ENCODE data around the gene PI4K2A.
A peak's percentile ranks its signal among the peaks of the same experiment; 100 is the strongest.
"Not testable (repeated sequence)": the region's sequence is repeated elsewhere in the genome, so short reads cannot be mapped to it uniquely, and the experiment has no call there.

The PI4K2A gene

DNA sequence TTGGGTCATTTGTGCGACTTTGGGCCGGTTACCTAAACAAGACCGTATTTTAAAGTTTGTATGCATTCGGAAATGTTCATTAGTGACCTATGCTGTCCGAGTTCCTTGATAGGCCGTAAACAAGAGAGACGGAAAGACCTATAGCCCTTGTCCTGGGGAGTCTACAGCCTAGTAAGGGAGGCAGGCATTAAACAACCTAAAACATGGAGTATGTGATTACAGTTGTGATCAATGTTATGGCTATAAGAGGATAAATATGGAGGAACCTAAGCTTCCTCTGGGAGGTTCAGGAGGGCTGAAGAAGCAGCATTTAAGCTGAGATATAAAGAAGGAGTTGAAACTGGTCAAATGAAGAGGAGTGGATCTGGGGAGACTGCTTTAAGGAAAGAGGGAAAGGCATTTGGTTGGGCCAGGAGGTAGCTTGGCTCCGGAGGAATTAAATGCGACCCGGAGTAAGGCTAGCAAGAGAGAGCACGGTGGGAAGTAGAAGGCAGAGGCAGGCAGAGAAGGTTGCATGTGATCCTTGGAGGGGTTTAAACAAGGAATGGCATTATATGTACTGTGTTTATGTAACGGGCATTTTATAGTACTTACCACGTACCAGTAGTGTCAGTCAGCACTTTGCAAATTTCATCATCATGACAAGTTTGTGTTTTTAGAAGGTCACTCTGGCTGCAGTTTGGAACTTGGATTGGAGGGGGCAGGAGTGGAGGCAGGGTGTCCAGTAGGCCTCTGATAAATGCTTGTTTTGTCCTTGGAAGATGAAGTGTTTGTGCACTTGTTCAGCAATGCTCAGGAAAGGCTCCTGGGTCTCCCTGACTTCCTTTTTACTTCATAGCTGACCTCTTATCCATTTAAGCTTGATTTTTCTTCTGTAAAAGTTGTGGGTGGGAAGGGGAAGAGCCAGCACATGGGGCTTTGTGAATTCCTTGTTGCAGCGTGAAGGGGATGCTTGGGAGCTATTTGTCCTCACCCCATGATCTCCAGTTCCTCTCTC lies 47.6 kb downstream of the PI4K2A start:
- Histone ChIP-seq H3F3A (ENCODE audit: low read depth) (no peaks in the 10 kb centered on the region), H3K79me2 (ENCODE audit: insufficient read depth, low read length) (no peaks in the 10 kb centered on the region), H3K4me1 (ENCODE audit: insufficient read depth, low read length, poor library complexity, severe bottlenecking) (peaks cover 24% of the 10 kb centered on the region), H3K4me2 (ENCODE audit: low read depth, low read length, poor library complexity, severe bottlenecking) (peak overlapping the region; percentile 95), H3K9me3 (ENCODE audit: insufficient read depth, low read depth, low read length) (no peaks in the 10 kb centered on the region), H3K27me3 (ENCODE audit: insufficient read depth, low read length, poor library complexity, severe bottlenecking) (no peaks in the 10 kb centered on the region), H3K36me3 (ENCODE audit: insufficient read depth, low read length) (no peaks in the 10 kb centered on the region), H3K9me2 (replicated peaks; ENCODE audit: low read depth, low read length) (no peaks in the 10 kb centered on the region), H3K4me3 (ENCODE audit: low read length, poor library complexity, severe bottlenecking) (peak overlapping the region; percentile 79), H4K20me1 (ENCODE audit: insufficient read depth, low read length, poor library complexity, severe bottlenecking) (no peaks in the 10 kb centered on the region), H3K9ac (ENCODE audit: low read depth, low read length, poor library complexity, severe bottlenecking) (peak overlapping the region; percentile 90), H2AFZ (ENCODE audit: low read length) (peak overlapping the region; percentile 80)
- TF ChIP-seq, protein P1, sequence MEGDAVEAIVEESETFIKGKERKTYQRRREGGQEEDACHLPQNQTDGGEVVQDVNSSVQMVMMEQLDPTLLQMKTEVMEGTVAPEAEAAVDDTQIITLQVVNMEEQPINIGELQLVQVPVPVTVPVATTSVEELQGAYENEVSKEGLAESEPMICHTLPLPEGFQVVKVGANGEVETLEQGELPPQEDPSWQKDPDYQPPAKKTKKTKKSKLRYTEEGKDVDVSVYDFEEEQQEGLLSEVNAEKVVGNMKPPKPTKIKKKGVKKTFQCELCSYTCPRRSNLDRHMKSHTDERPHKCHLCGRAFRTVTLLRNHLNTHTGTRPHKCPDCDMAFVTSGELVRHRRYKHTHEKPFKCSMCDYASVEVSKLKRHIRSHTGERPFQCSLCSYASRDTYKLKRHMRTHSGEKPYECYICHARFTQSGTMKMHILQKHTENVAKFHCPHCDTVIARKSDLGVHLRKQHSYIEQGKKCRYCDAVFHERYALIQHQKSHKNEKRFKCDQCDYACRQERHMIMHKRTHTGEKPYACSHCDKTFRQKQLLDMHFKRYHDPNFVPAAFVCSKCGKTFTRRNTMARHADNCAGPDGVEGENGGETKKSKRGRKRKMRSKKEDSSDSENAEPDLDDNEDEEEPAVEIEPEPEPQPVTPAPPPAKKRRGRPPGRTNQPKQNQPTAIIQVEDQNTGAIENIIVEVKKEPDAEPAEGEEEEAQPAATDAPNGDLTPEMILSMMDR (conservative IDR thresholded peaks at IDR 0.05; ENCODE audit: low read length), result no peak
- TF ChIP-seq EZH2phosphoT487 (IDR thresholded peaks at IDR 0.05; ENCODE audit: borderline replicate concordance), result no peak

DNA sequence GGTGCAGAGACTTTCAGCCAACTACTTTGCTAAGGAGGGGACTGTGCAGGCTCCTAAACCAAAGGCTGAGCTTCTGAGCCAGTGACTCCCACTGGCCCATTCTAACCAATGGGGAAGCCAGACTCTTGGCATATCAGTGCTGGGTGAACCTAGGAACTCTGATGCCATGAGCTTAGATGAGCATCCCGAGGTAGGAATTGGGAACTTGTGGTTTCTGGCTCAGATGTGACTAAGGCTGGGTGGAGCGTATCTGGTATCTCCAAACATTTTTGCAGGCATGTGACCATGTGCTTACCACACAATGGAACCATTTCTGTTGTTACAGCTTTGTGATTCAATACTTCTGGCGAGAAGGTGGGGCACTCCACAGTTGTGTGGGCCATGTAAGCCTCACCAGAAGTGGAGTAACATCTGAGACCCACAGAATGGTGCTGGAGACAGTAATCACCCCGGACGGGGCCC lies 49.1 kb downstream of the PI4K2A start:
- no peak overlapping the region for H2AFZ ChIP-seq (ENCODE audit: low read length)

DNA sequence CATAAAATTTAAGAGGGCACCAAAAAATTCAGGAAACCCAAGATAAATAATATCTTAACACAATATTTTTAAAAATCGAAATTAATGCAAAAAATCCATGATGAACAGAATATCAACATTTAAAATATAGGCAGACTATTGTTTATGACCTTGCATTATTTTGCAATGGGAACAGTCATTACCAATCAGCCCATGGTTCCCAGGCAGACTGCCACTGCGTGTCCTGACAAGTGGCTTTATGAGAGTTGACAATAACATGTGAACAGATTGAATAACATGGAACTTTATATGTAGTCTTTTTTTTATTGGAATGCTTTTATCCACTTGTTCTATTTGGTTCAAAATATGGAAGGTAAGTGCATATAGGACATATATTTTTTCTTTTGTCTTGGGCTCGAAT lies 49.7 kb downstream of the PI4K2A start:
- Histone ChIP-seq H3F3A (ENCODE audit: low read depth) (no peaks in the 10 kb centered on the region), H3K4me3 (ENCODE audit: low read length, poor library complexity, severe bottlenecking) (no peak overlapping the region), H2AFZ (ENCODE audit: low read length) (no peak overlapping the region), H3K9me2 (replicated peaks; ENCODE audit: low read depth, low read length) (no peaks in the 10 kb centered on the region), H3K27me3 (ENCODE audit: insufficient read depth, low read length, poor library complexity, severe bottlenecking) (no peaks in the 10 kb centered on the region), H4K20me1 (ENCODE audit: insufficient read depth, low read length, poor library complexity, severe bottlenecking) (no peaks in the 10 kb centered on the region), H3K9ac (ENCODE audit: low read depth, low read length, poor library complexity, severe bottlenecking) (no peak overlapping the region), H3K79me2 (ENCODE audit: insufficient read depth, low read length) (no peaks in the 10 kb centered on the region), H3K4me1 (ENCODE audit: insufficient read depth, low read length, poor library complexity, severe bottlenecking) (peaks cover 15% of the 10 kb centered on the region), H3K4me2 (ENCODE audit: low read depth, low read length, poor library complexity, severe bottlenecking) (no peak overlapping the region), H3K9me3 (ENCODE audit: insufficient read depth, low read depth, low read length) (no peaks in the 10 kb centered on the region), H3K36me3 (ENCODE audit: insufficient read depth, low read length) (no peaks in the 10 kb centered on the region)
- no peak for TF ChIP-seq EZH2phosphoT487 (IDR thresholded peaks at IDR 0.05; ENCODE audit: borderline replicate concordance)
- TF ChIP-seq, protein P1 (conservative IDR thresholded peaks at IDR 0.05; ENCODE audit: low read length), result no peak

More for the DNA sequence above, 49.1 kb downstream of the PI4K2A start:
- no peaks in the 10 kb centered on the region for H3K9me3 ChIP-seq (ENCODE audit: insufficient read depth, low read depth, low read length)
- H3K4me2 ChIP-seq (ENCODE audit: low read depth, low read length, poor library complexity, severe bottlenecking), result no peak overlapping the region
- peaks cover 15% of the 10 kb centered on the region for H3K4me1 ChIP-seq (ENCODE audit: insufficient read depth, low read length, poor library complexity, severe bottlenecking)
- TF ChIP-seq EZH2phosphoT487 (IDR thresholded peaks at IDR 0.05; ENCODE audit: borderline replicate concordance), result no peak
- TF ChIP-seq, protein P1 (conservative IDR thresholded peaks at IDR 0.05; ENCODE audit: low read length), result no peak
- no peak overlapping the region for H3K9ac ChIP-seq (ENCODE audit: low read depth, low read length, poor library complexity, severe bottlenecking)
- H4K20me1 ChIP-seq (ENCODE audit: insufficient read depth, low read length, poor library complexity, severe bottlenecking), result no peaks in the 10 kb centered on the region
- no peaks in the 10 kb centered on the region for H3K79me2 ChIP-seq (ENCODE audit: insufficient read depth, low read length)
- H3F3A ChIP-seq (ENCODE audit: low read depth), result no peaks in the 10 kb centered on the region
- H3K27me3 ChIP-seq (ENCODE audit: insufficient read depth, low read length, poor library complexity, severe bottlenecking), result no peaks in the 10 kb centered on the region
- no peak overlapping the region for H3K4me3 ChIP-seq (ENCODE audit: low read length, poor library complexity, severe bottlenecking)
- H3K36me3 ChIP-seq (ENCODE audit: insufficient read depth, low read length), result no peaks in the 10 kb centered on the region
- H3K9me2 ChIP-seq (replicated peaks; ENCODE audit: low read depth, low read length), result no peaks in the 10 kb centered on the region

DNA sequence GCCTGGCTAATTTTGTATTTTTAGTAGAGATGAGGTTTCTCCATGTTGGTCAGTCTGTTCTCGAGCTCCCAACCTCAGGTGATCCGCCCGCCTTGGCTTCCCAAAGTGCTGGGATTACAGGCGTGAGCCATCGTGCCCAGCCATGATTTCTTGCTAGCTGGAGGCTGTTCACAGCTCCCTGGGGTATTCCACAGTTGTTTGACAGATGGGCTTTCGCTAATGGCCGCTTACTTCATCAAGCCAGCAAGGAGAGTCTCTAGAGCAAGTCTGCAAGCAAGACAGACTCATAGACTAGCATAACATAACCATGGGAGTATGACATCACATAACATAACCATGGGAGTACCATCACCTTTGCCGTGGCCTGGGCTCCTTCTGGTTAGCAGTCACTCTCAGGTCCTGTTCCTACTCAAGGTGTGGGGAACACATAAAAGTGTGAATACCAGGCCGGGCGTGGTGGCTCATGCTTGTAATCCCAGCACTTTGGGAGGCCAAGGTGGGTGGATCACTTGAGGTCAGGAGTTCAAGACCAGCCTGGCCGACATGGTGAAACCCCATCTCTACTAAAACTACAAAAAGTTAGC lies 57.7 kb downstream of the PI4K2A start:
- not testable (repeated sequence) for H2AFZ ChIP-seq (ENCODE audit: low read length); H3K4me3 ChIP-seq (ENCODE audit: low read length, poor library complexity, severe bottlenecking); H4K20me1 ChIP-seq (ENCODE audit: insufficient read depth, low read length, poor library complexity, severe bottlenecking); H3K79me2 ChIP-seq (ENCODE audit: insufficient read depth, low read length); H3K4me2 ChIP-seq (ENCODE audit: low read depth, low read length, poor library complexity, severe bottlenecking); H3K9me3 ChIP-seq (ENCODE audit: insufficient read depth, low read depth, low read length); H3K9ac ChIP-seq (ENCODE audit: low read depth, low read length, poor library complexity, severe bottlenecking); H3K36me3 ChIP-seq (ENCODE audit: insufficient read depth, low read length); H3K4me1 ChIP-seq (ENCODE audit: insufficient read depth, low read length, poor library complexity, severe bottlenecking); H3K27me3 ChIP-seq (ENCODE audit: insufficient read depth, low read length, poor library complexity, severe bottlenecking); H3F3A ChIP-seq (ENCODE audit: low read depth); H3K9me2 ChIP-seq (replicated peaks; ENCODE audit: low read depth, low read length)

All from Loucy (cell line).